ENCODE measurements around the gene SIRT3. TPM values are rescaled to one million over a fixed set of nuclear protein-coding genes. Genes with fewer than 3 reads are reported as not detected.
A peak's percentile ranks its signal among the peaks of the same experiment; 100 is the strongest.

The SIRT3 gene
- total RNA-seq, 6 experiments from 2014 or later = 9.2 to 22.0 (median 15.5) TPM

GRCh38 chr11:212150-213100 is 23.7 kb downstream of the SIRT3 start:
- peaks cover 0 to 58% (median 15%) of the 10 kb centered on the region in 4 donors for H3K36me3 ChIP-seq
- H3K4me1 ChIP-seq = peaks cover 0 to 11% (median 6%) of the 10 kb centered on the region in 4 donors
- no peaks in the 10 kb centered on the region for H3K9me3 ChIP-seq
- no peak for ATAC-seq
- intact Hi-C loops (cut with DNase I) = loop anchor here in 1 of 2 donors (5.0 kb wide), 1 partner anchor 145 kb away; no protein-coding TSS in a partner anchor
- H3K27me3 ChIP-seq = no peaks in the 10 kb centered on the region
- no peak overlapping the region for H3K4me3 ChIP-seq
- TF ChIP-seq CTCF (IDR thresholded peaks at IDR 0.05) = no peak
- TF ChIP-seq POLR2A (IDR thresholded peaks at IDR 0.05) = no peak
- no peak overlapping the region for H3K27ac ChIP-seq
- DNase-seq = peak in 1 of 3 donors; percentile 23
- WGBS (ENCODE audit: insufficient coverage, low coverage, low lambda C conversion rate, missing lambda C conversion rate) = 100% methylated on average over 3 of the region's 17 CpGs

- no peak for ATAC-seq
- H3K9me3 ChIP-seq = no peaks in the 10 kb centered on the region
Observed at GRCh38 chr11:211741-212140, 24.4 kb downstream of the SIRT3 start.

GRCh38 chr11:211295-211694 is 24.8 kb downstream of the SIRT3 start:
- TF ChIP-seq CTCF (IDR thresholded peaks at IDR 0.05) (no peak), POLR2A (IDR thresholded peaks at IDR 0.05) (no peak)
- WGBS (ENCODE audit: insufficient coverage, low coverage, low lambda C conversion rate, missing lambda C conversion rate) = no CpG with 5 or more reads among the region's 5 CpGs
- DNase-seq = peak in 1 of 3 donors; percentile 41

More at GRCh38 chr11:211741-212140, 24.4 kb downstream of the SIRT3 start:
- H3K27ac ChIP-seq = no peak overlapping the region
- intact Hi-C loops (cut with DNase I) = loop anchor here in 1 of 2 donors (5.0 kb wide), 1 partner anchor 146 kb away; no protein-coding TSS in a partner anchor
- 60% methylated on average over 3 of the region's 9 CpGs for WGBS (ENCODE audit: insufficient coverage, low coverage, low lambda C conversion rate, missing lambda C conversion rate)
- TF ChIP-seq POLR2A (IDR thresholded peaks at IDR 0.05) (no peak), CTCF (IDR thresholded peaks at IDR 0.05) (no peak)
- DNase-seq = peak in 1 of 3 donors; percentile 39
- H3K36me3 ChIP-seq = peaks cover 0 to 58% (median 15%) of the 10 kb centered on the region in 4 donors
- peaks cover 0 to 11% (median 6%) of the 10 kb centered on the region in 4 donors for H3K4me1 ChIP-seq
- H3K4me3 ChIP-seq = no peak overlapping the region
- H3K27me3 ChIP-seq = no peaks in the 10 kb centered on the region

GRCh38 chr11:210803-211180 is 25.4 kb downstream of the SIRT3 start:
- Histone ChIP-seq H3K36me3 (peaks cover 0 to 59% (median 15%) of the 10 kb centered on the region in 4 donors), H3K27ac (no peak overlapping the region)

More at GRCh38 chr11:211295-211694, 24.8 kb downstream of the SIRT3 start:
- no peak for ATAC-seq
- Histone ChIP-seq H3K27me3 (no peaks in the 10 kb centered on the region), H3K27ac (no peak overlapping the region), H3K4me1 (peaks cover 0 to 12% (median 6%) of the 10 kb centered on the region in 4 donors), H3K9me3 (no peaks in the 10 kb centered on the region), H3K4me3 (no peak overlapping the region), H3K36me3 (peaks cover 0 to 58% (median 15%) of the 10 kb centered on the region in 4 donors)
- intact Hi-C loops (cut with DNase I) = loop anchor here in 1 of 2 donors (5.0 kb wide), 1 partner anchor 146 kb away; no protein-coding TSS in a partner anchor

More at GRCh38 chr11:210803-211180, 25.4 kb downstream of the SIRT3 start:
- Histone ChIP-seq H3K27me3 (no peaks in the 10 kb centered on the region), H3K9me3 (no peaks in the 10 kb centered on the region), H3K4me1 (peaks cover 0 to 17% (median 9%) of the 10 kb centered on the region in 4 donors), H3K4me3 (no peak overlapping the region)
- ATAC-seq (no peak), DNase-seq (peak in 1 of 3 donors; percentile 38)
- intact Hi-C loops (cut with DNase I) = loop anchor here in 1 of 2 donors (5.0 kb wide), 1 partner anchor 147 kb away; no protein-coding TSS in a partner anchor
- TF ChIP-seq CTCF (IDR thresholded peaks at IDR 0.05) (no peak), POLR2A (IDR thresholded peaks at IDR 0.05) (no peak)
- WGBS (ENCODE audit: insufficient coverage, low coverage, low lambda C conversion rate, missing lambda C conversion rate) = no CpG with 5 or more reads among the region's 5 CpGs
